PFSK-1 (cell line): ENCODE results near the gene PTRH1.

Source experiments
- TAF1 ChIP-seq: IDR thresholded peaks from 2 replicates; pipeline ENCODE4 v1.6.1; 2012; ENCODE audit warnings: low read length, control low read depth, borderline replicate concordance; ENCODE audit not compliant: insufficient read depth
- TF ChIP-seq, protein P1 (sequence below), 2 experiments: IDR thresholded peaks; 2 replicates each; pipeline versions ENCODE4 v1.6.1 to v1.8.0; 2011 to 2012; ENCODE audit warnings: low read depth in 2 of 2, low read length in 2 of 2, control low read depth in 1 of 2, inconsistent platforms in 1 of 2, mild to moderate bottlenecking in 1 of 2, moderate library complexity in 1 of 2; ENCODE audit not compliant: insufficient read depth in 1 of 2

DNA sequence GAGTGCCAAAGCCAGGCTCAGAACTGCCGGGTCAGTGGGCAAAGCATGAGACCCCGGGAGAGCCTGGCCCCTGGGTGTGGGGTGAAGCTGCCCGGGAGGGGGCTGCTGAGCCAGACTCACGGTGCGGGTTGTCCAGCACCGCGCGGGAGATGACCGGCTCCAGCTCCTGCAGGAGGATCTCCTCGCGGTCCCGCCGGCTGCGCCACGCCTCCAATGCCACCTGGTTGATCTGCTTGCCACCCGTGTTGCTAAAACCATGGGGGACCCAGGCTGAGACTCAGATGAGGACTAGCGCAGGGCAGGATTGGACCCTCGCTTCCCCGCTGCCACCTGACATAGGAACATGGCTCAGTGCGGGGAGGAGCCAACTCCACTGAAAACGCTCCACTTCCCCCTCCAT, 17.0 kb upstream of the PTRH1 start:
- TF ChIP-seq, protein P1, sequence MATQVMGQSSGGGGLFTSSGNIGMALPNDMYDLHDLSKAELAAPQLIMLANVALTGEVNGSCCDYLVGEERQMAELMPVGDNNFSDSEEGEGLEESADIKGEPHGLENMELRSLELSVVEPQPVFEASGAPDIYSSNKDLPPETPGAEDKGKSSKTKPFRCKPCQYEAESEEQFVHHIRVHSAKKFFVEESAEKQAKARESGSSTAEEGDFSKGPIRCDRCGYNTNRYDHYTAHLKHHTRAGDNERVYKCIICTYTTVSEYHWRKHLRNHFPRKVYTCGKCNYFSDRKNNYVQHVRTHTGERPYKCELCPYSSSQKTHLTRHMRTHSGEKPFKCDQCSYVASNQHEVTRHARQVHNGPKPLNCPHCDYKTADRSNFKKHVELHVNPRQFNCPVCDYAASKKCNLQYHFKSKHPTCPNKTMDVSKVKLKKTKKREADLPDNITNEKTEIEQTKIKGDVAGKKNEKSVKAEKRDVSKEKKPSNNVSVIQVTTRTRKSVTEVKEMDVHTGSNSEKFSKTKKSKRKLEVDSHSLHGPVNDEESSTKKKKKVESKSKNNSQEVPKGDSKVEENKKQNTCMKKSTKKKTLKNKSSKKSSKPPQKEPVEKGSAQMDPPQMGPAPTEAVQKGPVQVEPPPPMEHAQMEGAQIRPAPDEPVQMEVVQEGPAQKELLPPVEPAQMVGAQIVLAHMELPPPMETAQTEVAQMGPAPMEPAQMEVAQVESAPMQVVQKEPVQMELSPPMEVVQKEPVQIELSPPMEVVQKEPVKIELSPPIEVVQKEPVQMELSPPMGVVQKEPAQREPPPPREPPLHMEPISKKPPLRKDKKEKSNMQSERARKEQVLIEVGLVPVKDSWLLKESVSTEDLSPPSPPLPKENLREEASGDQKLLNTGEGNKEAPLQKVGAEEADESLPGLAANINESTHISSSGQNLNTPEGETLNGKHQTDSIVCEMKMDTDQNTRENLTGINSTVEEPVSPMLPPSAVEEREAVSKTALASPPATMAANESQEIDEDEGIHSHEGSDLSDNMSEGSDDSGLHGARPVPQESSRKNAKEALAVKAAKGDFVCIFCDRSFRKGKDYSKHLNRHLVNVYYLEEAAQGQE (IDR thresholded peaks at IDR 0.05; ENCODE audit: insufficient read depth in 1 of 2, low read depth in 2 of 2, low read length in 2 of 2) = no peak
- no peak for TF ChIP-seq TAF1
